ENCODE results near the gene HAUS8. TPM values are rescaled to one million over a fixed set of nuclear protein-coding genes. Genes with fewer than 3 reads are reported as not detected.

HAUS8 gene
- total and polyA plus RNA-seq, 9 of the 15 experiments (the other 6 are each of a cell fraction or from before 2014, with no cell fraction given) = 20.5 to 53.2 (median 36.0) TPM

DNA sequence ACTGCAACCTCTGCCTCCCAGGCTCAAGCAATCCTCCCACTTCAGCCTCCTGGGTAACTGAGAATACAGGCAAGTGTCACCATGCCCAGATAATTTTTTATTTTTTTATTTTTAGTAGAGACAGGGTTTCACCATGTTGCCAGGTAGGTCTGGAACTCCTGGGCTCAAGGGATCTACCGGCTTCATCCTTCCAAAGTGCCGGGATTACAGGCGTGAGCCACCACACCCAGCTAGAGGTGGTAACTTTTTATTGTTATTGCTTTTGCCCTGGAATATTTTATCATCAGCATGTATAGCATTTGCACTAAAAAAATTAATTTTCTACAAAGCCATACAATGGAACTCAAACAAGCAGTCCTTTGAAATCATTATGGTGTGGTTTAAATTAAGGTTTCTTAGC, 14.0 kb downstream of the HAUS8 start (continued):
- TF ChIP-seq CBX5 (IDR thresholded peaks at IDR 0.05; ENCODE audit: borderline replicate concordance, low read depth) (no peak), ZNF239 (CRISPR knock-in tag; IDR thresholded peaks at IDR 0.05) (no peak), CC2D1A (IDR thresholded peaks at IDR 0.05) (no peak), NONO (IDR thresholded peaks at IDR 0.05; ENCODE audit: low read depth in 2 of 2, low read length in 1 of 2) (no peak), TRIM24 (IDR thresholded peaks at IDR 0.05) (no peak), JUNB (CRISPR knock-in tag; conservative IDR thresholded peaks at IDR 0.05) (no peak), NCOA6 (IDR thresholded peaks at IDR 0.05) (no peak), ZNF347 (CRISPR knock-in tag; IDR thresholded peaks at IDR 0.05; ENCODE audit: low read depth) (no peak)
- TF ChIP-seq, protein P1, sequence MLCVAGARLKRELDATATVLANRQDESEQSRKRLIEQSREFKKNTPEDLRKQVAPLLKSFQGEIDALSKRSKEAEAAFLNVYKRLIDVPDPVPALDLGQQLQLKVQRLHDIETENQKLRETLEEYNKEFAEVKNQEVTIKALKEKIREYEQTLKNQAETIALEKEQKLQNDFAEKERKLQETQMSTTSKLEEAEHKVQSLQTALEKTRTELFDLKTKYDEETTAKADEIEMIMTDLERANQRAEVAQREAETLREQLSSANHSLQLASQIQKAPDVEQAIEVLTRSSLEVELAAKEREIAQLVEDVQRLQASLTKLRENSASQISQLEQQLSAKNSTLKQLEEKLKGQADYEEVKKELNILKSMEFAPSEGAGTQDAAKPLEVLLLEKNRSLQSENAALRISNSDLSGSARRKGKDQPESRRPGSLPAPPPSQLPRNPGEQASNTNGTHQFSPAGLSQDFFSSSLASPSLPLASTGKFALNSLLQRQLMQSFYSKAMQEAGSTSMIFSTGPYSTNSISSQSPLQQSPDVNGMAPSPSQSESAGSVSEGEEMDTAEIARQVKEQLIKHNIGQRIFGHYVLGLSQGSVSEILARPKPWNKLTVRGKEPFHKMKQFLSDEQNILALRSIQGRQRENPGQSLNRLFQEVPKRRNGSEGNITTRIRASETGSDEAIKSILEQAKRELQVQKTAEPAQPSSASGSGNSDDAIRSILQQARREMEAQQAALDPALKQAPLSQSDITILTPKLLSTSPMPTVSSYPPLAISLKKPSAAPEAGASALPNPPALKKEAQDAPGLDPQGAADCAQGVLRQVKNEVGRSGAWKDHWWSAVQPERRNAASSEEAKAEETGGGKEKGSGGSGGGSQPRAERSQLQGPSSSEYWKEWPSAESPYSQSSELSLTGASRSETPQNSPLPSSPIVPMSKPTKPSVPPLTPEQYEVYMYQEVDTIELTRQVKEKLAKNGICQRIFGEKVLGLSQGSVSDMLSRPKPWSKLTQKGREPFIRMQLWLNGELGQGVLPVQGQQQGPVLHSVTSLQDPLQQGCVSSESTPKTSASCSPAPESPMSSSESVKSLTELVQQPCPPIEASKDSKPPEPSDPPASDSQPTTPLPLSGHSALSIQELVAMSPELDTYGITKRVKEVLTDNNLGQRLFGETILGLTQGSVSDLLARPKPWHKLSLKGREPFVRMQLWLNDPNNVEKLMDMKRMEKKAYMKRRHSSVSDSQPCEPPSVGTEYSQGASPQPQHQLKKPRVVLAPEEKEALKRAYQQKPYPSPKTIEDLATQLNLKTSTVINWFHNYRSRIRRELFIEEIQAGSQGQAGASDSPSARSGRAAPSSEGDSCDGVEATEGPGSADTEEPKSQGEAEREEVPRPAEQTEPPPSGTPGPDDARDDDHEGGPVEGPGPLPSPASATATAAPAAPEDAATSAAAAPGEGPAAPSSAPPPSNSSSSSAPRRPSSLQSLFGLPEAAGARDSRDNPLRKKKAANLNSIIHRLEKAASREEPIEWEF (CRISPR knock-in tag; IDR thresholded peaks at IDR 0.05) = no peak
